GM19025 (cell line): ENCODE results near the gene RYR2.
A peak's percentile ranks its signal among the peaks of the same experiment; 100 is the strongest.

Source experiments
- ATAC-seq: cut with Tn5 transposase; IDR thresholded peaks from one replicate; pipeline ENCODE4 v1.9.1; 2021; ENCODE audit warnings: mild to moderate bottlenecking, low read depth, moderate library complexity; ENCODE audit not compliant: unreplicated experiment

RYR2 gene

GRCh38 chr1:237031480-237031879 is 10.5 kb upstream of the RYR2 start:
- no peak for ATAC-seq

- peak; percentile 73 for ATAC-seq
Measured at GRCh38 chr1:237032029-237032428, 10.0 kb upstream of the RYR2 start.

GRCh38 chr1:237033061-237033460 is 8.9 kb upstream of the RYR2 start:
- no peak for ATAC-seq

- no peak for ATAC-seq
Measured at GRCh38 chr1:237033804-237034203, 8.2 kb upstream of the RYR2 start.

GRCh38 chr1:237035759-237036158 is 6.2 kb upstream of the RYR2 start:
- no peak for ATAC-seq

- ATAC-seq: no peak
Measured at GRCh38 chr1:237038211-237038610, 3.8 kb upstream of the RYR2 start.

GRCh38 chr1:237040823-237041222 is 1.2 kb upstream of the RYR2 start:
- ATAC-seq: no peak

GRCh38 chr1:237041461-237041794 is 556 bp upstream of the RYR2 start:
- ATAC-seq: no peak

GRCh38 chr1:237042526-237042891 is 525 bp downstream of the RYR2 start:
- no peak for ATAC-seq

GRCh38 chr1:237042892-237043576 is 1.1 kb downstream of the RYR2 start:
- no peak for ATAC-seq

GRCh38 chr1:237043846-237044636 is 2.1 kb downstream of the RYR2 start:
- ATAC-seq: no peak

- no peak for ATAC-seq
Measured at GRCh38 chr1:237045278-237046016, 3.5 kb downstream of the RYR2 start.

GRCh38 chr1:237048803-237049202 is 6.8 kb downstream of the RYR2 start:
- no peak for ATAC-seq

- no peak for ATAC-seq
Measured at GRCh38 chr1:237050185-237050584, 8.2 kb downstream of the RYR2 start.

- ATAC-seq: no peak
Measured at GRCh38 chr1:237050915-237051314, 8.9 kb downstream of the RYR2 start.

GRCh38 chr1:237054313-237054712 is 12.3 kb downstream of the RYR2 start:
- ATAC-seq: no peak

- ATAC-seq: no peak
Measured at GRCh38 chr1:237058470-237058869, 16.5 kb downstream of the RYR2 start.

GRCh38 chr1:237059244-237059643 is 17.3 kb downstream of the RYR2 start:
- no peak for ATAC-seq

GRCh38 chr1:237062976-237063375 is 21.0 kb downstream of the RYR2 start:
- no peak for ATAC-seq

GRCh38 chr1:237065903-237066302 is 23.9 kb downstream of the RYR2 start:
- ATAC-seq: no peak

- no peak for ATAC-seq
Measured at GRCh38 chr1:237070519-237070918, 28.5 kb downstream of the RYR2 start.
